Right renal cortex interstitium (tissue), 3 donors: ENCODE measurements around the gene ABCC6. TPM values are rescaled to one million over a fixed set of nuclear protein-coding genes. Genes with fewer than 3 reads are reported as not detected.

Source experiments
- DNase-seq, 3 donors: peaks; one replicate each; pipeline ENCODE4 v3.0.0-alpha.2; 2013; ENCODE audit warnings: low read depth in 3 of 3, low spot score in 2 of 3
- polyA plus RNA-seq, 3 donors: library from polyadenylated mRNA; unstranded; fragments of 120-200 nt; gene quantifications; one replicate each; pipeline ENCODE4 v1.2.1, GENCODE V29; 2013; ENCODE audit not compliant: insufficient read length in 3 of 3

ABCC6 gene
- polyA plus RNA-seq, 3 donors = 14.0 to 26.1 (median 15.2) TPM

DNA sequence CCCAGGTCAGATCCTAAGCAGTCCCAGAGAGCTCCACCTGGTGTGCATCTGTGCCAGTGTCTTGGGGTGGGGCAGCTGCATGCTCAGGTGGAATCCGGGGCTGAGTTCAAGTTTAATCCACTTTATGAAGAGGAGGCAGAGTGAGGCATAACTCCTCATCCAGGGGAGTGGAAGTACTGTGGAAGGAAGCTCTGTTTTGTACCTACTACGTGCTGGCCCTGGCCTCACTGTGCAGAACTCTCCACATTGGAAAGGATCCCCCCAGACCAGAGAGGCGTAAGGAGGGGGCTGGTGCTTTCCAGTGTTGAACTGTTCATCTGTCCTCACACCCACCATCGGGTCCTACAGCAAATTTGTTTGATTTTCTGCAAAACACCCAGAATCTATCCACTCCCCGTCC, 78.0 kb downstream of the ABCC6 start:
- no peak for DNase-seq

DNA sequence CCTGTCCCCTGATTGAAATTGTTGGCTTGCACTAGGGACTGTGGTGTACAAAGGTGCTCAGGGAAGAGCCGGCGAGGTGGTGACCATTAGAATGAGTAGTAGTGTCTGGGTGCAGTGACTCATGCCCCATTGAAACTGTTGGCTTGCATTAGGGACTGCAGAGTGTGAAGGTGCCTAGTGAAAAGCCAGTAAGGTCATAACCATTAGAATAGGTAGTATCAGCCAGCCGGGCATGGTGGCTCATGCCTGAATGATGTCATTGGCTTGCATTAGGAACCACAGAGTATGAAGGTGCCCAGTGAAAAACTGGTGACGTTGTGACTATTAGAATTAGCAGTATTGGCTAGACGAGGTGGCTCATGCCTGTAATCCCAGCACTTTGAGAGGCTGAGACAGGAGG, 78.9 kb downstream of the ABCC6 start:
- DNase-seq = no peak

DNA sequence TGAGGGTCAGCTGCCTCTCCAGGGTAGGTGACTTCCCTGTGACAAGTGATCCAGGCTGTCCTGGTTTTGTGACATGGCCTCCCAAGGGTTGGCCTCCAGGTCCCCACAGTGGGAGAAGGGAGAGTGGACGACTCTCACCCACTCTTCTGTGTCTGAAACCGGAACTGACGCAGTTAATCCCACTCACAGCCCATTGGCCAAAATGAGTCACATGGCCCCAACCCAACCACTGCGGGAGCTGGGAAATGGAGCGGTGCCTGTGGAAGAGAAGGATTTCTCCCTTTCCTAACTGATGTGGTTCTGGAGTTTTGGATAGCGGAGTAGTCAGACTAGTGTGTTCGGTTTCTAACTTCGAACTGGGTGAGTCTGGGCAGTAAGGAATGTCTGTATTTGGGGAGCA, 79.4 kb downstream of the ABCC6 start:
- DNase-seq = no peak

DNA sequence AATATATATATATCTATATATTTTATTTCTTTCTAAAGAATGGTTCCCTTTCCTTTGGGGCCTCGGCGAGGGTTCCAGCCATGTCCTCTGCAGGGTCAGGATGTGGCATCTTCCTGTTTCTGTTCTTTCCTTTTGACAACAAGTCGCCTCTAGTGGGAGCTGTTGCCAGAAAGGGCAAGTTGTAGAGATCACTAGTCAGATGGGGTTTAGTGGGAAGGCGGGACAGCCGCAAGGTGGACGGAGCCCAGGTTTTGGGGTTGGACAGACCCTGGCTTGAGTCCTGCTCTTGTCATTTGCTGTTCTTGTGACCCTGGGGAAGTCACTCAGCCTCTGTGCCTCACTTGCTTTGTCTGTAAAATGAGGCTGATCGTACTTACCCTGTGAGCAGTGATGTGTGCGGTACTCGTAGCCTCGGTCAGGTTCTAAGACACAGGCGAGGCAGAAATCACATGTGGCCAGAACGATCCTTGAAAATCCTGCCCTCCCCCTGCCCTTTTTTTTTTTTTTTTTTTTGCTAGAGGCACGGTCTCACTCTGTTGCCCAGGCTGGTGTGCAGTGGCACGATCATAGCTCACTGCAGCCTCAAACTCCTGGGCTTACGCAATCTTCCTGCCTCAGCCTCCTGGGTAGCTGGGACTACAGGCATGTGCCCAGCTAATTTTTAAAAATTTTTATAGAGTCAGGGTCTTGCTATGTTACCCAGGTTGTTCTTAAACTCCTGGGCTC, 80.1 kb downstream of the ABCC6 start:
- no peak for DNase-seq

DNA sequence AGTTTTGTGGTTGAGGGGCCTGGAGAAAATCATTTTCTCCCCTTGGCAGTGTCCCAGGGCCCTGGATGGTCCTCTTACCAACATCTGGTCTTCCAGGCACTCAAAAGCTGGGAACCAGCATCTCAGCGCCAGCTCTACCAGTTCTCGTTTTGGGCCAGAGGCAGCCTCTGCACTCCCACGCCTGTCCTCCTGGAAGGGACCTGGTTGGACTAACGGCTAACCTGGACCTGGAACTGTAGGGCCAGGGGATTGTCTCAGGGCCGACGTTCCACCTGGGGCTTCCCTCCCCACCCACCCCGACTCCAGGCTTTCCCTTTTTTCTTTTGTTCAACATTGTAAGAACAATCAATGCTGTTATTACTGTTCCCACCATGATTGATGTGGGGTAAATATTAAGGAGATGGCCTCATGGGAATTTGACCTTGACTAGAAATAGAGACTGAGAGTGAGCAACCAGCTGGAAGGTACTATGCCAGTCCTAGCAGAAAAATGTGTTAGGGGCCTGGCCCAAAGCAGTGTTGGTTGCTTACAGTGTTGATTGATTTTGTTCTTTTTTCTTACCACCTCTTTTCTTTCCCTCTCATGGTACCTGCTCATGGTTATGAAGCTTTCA, 81.4 kb downstream of the ABCC6 start:
- DNase-seq = no peak

DNA sequence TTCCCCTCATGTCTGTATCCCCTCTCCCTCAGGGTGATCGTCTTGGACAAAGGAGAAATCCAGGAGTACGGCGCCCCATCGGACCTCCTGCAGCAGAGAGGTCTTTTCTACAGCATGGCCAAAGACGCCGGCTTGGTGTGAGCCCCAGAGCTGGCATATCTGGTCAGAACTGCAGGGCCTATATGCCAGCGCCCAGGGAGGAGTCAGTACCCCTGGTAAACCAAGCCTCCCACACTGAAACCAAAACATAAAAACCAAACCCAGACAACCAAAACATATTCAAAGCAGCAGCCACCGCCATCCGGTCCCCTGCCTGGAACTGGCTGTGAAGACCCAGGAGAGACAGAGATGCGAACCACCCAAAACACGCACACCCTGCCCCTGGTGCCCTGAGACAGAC, 82.2 kb downstream of the ABCC6 start:
- no peak for DNase-seq

DNA sequence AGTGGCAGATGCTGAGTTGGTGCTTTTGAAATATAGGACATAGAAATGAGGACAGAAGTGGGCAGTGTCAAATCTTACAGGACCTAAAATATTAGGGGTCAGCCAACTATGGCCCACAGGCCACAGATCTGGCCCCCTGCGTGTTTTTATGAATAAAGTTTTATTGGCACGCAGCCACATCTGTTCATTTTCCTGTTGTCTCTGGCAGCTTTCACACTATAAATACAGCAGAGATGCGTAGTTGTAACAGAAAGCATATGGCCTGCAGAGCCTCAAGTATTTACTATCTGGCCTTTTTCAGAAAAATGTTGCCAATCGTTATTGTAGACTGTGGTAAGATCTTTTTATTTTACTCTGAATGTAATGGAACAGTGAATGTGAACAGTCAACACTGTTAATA, 82.8 kb downstream of the ABCC6 start:
- DNase-seq = no peak

DNA sequence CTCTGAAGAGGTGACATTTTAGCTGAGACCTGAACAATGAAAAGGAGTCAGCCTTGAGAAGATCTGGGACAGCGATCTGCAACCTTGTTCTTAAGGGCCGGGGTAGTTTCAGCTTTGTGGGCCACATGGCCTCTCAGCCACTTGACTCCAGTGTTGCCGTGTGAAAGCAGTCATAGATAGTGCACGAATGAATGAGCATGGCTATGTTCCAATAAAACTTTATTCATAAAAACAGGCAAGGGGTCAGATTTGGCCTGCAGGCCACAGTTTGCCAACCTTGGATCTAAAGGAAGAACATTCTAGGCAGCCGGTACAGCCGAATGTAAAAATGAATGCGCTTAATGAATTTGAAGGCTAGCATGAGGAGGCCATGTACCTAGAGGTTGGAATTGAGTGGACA, 83.5 kb downstream of the ABCC6 start:
- DNase-seq = no peak

DNA sequence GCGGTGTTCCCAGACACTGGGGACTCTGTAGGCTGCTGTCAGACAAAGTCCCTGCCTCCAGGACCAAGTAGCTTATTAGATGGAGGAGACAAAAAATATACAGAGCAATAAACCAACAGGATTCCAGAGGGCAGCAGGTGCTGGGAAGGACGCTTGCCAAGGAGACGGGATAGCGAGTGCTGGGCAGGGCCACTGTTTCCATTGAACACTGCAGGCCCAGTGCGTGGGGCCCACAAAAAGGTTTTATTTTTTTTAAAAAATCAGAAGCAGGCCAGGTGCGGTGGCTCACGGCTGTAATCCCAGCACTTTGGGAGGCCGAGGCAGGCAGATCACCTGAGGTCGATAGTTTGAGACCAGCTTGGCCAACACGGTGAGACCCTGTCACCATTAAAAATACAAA, 84.2 kb downstream of the ABCC6 start:
- DNase-seq = no peak

DNA sequence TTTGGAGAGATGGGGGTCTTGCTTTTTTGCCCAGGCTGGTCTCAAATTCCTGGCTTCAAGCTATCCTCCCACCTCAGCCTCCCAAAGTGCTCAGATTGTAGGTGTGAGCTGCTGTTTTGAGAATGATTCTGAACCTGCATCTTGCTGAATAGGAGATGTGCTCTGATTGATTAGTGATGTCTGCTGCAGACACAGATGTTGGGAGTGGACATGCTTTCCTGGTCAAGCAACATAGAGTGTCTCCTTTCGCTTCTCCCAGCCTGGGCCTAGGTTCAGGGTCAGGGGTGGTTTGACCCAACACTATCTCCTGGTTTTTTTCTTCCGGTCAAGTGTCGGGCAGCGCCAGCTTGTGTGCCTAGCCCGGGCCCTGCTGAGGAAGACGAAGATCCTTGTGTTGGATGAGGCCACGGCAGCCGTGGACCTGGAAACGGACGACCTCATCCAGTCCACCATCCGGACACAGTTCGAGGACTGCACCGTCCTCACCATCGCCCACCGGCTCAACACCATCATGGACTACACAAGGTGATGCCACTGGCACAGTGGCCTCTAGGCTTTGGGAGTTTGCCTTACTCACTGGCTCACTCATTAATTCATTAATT, 85.2 kb downstream of the ABCC6 start:
- no peak for DNase-seq

DNA sequence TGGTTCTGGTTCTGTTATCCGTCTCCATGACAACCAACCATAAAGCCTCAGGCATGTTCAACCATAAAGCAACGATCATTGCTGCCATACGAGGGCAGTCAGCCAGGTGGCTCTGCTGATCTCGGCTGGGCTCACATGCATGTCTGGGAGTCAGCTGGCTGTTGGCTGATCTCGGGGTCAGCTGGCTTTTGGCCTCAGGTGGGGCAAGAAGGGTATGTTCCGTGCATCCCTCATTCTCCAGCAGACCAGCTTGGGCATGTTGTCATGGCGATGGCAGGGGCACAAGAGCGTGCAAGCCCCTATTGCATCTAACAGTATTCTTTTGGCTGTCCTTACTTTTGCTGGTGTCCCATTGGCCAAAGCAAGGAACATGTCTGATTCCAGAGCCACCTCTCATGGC, 86.2 kb downstream of the ABCC6 start:
- no peak for DNase-seq

DNA sequence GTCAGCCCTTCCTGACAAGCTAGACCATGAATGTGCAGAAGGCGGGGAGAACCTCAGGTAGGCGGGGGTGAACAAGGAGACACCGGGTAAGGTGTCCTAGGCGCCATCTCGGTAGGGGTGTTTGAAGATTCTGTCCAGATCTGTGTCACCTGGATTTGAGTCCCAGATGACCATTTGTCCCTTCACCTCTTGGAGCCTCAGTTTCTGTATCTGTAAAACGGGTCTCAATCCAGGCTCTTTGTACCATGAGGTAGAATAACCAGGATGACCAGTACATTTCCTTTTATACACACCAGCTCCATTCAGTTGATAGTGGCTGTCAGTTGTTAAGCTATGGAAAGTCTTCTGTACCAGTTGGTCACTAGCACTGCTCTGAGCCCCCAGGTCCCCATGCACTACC, 86.7 kb downstream of the ABCC6 start:
- no peak for DNase-seq

DNA sequence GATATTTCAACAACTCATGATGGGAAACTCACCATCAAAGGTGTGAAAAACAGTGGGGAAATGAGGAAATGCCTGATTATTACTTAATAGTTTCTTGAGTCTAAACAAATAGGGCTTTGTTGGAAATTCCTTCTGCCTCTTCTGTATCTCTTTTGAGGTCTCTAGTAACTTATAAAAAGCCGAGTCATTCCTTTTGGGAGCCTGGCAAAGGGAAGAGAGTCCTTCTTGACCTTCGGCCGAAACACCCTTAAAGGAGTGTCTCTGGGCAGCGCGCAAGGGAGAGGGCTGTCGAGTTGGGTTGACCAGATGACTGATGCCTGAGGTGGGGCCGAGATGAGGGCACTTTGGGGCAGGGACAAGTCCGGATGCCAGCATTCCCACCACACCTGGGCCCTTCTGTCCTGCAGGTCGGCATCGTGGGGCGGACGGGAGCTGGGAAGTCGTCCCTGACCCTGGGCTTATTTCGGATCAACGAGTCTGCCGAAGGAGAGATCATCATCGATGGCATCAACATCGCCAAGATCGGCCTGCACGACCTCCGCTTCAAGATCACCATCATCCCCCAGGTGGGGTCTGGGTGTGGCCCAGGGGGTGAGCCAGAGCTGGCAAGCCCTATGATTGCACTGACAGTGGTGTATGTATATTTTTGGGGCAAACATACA, 89.2 kb downstream of the ABCC6 start:
- DNase-seq = no peak

DNA sequence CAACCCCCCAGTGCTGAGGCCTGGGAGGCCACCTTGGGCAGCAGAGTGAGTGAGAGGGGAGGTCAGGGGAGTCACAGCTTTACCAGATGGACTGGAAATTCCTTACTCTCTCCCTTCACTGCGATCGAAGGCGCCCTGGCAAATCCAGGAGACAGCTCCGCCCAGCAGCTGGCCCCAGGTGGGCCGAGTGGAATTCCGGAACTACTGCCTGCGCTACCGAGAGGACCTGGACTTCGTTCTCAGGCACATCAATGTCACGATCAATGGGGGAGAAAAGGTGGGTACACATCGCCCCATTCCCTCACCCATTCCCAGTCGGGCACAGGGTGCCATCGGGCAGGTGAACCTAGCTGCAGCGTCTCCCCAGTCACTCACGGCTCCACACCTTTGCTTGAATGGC, 91.6 kb downstream of the ABCC6 start:
- no peak for DNase-seq

DNA sequence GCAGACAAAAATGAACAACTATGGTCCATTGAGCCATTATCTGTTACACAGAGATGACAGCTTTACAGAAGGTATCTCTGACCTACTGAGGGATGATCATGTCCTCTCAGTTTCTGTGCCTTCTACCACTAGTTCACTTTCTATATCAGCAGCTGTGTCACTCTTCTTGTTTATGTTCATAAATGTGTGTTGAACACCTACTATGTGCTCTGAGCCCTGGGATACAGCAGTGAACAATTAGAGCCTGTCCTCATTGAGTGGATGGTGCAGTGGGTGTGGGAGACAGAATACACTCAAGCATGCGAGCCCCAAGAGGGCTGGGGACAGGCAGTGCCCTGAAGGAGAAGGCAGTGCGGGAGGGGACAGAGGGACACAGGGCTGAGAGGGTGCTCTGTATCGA, 92.1 kb downstream of the ABCC6 start:
- no peak for DNase-seq

DNA sequence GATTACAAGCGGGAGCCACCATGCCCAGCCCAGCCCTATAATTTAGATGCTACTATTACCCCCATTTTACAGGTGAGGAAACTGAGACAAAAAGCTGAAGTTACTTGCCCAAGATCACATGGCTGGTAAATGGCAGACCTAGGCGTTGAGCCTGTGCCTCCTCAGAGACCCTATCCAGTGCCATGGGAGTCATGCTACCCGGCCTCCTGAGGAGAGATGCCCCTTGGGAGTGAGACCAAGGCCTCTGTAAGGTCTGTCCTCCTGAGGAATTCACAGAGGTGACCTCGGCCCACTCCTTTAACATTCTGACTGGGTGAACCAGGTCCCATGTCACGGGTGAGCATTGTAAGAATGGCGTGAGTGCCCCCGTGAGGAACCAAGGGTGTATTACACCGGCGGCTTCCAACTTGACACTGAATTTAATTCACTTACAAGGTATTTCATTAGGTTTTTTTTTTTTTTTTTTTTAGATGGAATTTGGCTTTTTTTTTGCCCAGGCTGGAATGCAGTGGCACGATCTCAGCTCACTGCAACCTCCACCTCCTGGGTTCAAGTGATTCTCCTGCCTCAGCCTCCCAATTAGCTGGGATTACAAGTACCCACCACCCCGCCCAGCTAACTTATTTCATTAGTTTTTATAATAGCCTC, 95.7 kb downstream of the ABCC6 start:
- peak; percentile 33 to 52 (median 36) for DNase-seq

DNA sequence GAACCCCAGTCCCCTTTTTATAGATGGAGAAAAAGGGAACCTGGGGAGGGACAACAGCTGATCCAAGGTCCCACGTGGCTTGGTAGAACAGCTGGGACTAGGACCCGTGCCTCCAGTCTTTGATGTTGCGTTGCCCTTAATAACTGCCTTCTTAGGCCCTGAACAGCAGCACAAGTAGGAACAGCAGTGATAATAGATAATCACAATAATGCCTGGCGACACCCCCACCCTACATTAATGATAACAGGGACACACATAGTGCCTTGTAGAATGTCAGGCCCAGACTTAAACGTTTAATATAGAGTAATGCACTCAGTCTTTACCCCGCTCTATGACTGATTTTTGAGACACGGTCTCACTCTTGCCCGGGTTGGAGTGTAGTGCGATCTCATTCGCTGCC, 96.4 kb downstream of the ABCC6 start:
- DNase-seq = no peak

DNA sequence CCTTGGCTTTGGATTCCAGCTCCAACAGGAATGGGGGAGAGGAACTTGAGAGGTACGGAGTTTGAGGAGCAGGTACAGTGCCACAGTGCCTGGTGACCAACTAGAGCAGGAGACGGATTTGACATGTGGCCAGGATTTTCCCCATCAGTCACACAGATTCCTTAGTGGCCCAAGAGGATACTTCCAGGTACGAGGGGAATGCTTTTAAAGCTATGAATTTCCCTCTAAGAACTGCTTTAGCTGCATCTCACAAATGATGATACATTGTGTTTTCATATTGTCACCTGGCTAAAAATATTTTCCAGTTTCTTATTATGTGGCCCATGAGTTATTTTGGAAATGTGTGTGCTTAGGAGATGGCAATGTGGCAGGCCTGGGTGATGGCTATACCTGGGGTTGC, 98.3 kb downstream of the ABCC6 start:
- no peak for DNase-seq

DNA sequence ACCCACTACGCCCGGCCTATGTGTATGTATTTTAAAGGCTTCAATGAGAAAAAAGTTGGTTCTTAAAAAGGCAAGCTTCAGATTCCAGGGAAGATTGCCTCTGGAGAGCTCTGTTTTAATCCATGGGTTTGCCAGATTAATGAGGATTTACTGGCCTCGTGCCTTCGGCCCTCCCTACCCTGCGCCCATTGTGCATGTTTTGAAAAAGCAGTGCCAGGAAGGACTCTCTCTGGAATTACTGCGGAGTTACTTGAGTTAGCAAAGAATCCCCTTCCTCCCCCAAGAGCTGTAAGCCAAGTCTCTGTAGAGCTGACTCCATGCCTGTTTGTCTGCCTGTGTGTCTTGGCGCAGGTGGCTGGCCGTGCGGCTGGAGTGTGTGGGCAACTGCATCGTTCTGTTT, 98.9 kb downstream of the ABCC6 start:
- DNase-seq = no peak

DNA sequence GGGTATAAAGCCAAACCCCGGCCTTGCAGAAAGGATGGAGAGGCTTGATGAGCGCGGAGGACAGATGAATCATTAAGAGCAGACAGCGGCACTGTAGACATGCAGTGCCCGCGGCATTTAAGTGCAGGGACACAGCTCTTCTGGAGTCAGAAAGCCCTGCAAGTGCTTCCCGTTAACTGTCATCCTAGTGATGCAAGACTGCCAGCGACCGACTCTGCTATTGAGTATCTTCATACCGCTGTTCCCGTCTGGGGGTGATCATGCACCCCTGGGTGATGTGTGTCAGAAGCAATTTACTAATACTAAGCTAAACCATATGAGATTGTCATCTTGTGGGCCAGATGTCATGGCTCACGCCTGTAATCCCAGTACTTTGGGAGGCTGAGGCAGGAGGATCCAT, 101.0 kb downstream of the ABCC6 start:
- no peak for DNase-seq

DNA sequence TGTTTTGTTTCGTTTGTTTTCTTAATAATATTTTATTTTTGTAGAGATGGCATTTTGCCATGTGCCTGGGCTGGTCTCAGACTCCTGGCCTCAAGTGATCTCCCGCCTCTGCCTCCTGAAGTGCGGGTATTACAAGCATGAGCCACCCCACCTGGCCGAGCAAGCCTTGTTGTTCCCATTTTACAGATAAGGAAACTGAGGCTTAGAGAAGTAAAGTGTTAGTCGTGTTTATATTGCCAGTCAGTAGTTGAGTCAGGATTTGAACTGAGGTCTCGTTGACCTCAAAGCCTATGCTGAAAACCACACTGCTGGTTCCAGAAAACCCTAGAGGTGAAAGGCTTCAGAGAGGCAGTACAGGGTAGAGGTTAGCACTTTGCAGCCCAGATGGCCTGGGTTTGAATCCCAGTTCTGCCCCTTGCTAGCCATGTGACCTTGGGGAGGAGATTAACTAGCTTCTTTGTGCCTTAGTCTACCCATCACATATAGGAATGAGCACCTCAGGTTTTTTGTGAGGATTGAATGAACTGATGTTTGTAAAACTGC, 102.0 kb downstream of the ABCC6 start:
- no peak for DNase-seq
